Activated CD4-positive, alpha-beta T cell treated with anti-CD3 and anti-CD28 coated beads, Interleukin-2, amount 10 ng/mL, durations not matched to agents 24 days and 14 days (primary cell): ENCODE measurements around the gene NKX6-2. TPM values are rescaled to one million over a fixed set of nuclear protein-coding genes. Genes with fewer than 3 reads are reported as not detected.
"Not testable (repeated sequence)": the region's sequence is repeated elsewhere in the genome, so short reads cannot be mapped to it uniquely, and the experiment has no call there.

ENCODE experiments used
- DNase-seq: peaks from one replicate; pipeline ENCODE4 v3.0.0; 2022
- H3K27ac Mint-ChIP-seq: one replicate; pipeline ENCODE4 v1.8.0; 2022; ENCODE audit warnings: mild to moderate bottlenecking, mixed read lengths
- H3K27me3 Mint-ChIP-seq: one replicate; pipeline ENCODE4 v1.8.0; 2022; ENCODE audit warnings: mixed read lengths
- H3K36me3 Mint-ChIP-seq: one replicate; pipeline ENCODE4 v1.8.0; 2022; ENCODE audit warnings: low read depth, mild to moderate bottlenecking, mixed read lengths
- H3K4me1 Mint-ChIP-seq: one replicate; pipeline ENCODE4 v1.8.0; 2021; ENCODE audit warnings: mixed read lengths
- H3K4me3 Mint-ChIP-seq: one replicate; pipeline ENCODE4 v1.8.0; 2022; ENCODE audit warnings: mild to moderate bottlenecking, moderate library complexity, mixed read lengths
- H3K9me3 Mint-ChIP-seq: one replicate; pipeline ENCODE4 v1.8.0; 2021; ENCODE audit warnings: mixed read lengths
- intact Hi-C: fragments of 100-400 bp; cut with micrococcal nuclease; formaldehyde crosslinking; loops from one replicate; pipeline ENCODE4 v1.15.1; 2023
- total RNA-seq: library from RNA; stranded (reverse); gene quantifications from 2 replicates; pipeline ENCODE4 v1.2.3, GENCODE V29; 2022

The NKX6-2 gene
- total RNA-seq, 1 donor from 2014 or later, result not detected

DNA sequence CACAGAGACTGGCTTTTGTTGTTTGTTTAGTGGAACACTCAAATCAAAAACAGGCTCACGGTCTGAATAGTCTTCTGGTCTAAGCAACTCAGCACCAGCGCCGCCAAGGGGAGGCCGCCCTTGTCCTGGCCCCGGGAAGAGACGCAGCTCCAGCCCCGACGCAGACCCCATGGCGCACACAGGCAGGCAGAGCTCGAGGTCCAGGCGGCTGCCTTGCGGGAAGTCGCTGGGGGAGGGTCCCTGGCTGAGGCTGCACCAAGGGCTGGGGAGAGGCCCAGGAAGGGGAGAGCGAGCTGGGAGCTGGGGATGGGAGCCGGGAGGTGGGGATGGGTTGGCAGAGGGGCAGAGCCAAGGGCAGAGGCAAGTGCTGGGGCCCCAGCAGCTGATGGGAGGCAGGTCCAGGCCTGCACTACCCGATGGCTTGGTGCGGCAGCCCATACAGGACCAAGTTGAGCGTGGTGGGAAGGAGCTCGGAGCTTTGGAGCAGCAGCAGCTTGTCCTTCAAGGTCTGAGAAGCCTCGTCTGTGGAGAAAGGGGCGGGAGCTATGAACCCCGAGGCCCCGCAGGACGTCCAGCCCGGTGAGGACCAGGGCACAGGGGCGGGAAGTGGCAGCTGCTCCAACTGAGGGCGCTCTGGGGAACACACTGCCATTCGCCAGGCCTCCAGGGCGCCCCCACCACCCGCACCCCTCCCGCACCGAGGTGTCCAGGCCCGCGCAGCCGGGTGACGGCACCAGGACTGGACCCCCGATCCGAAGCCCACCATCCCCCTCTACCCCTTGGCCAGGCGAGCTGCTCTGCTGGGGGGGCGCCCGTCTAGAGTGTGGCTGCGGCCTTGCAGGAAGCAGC lies 22.7 kb upstream of the NKX6-2 start:
- Mint-ChIP-seq H3K27me3 (no peaks in the 10 kb centered on the region), H3K27ac (no peak overlapping the region), H3K9me3 (no peaks in the 10 kb centered on the region), H3K4me1 (no peaks in the 10 kb centered on the region), H3K36me3 (no peaks in the 10 kb centered on the region), H3K4me3 (no peak overlapping the region)
- intact Hi-C loops, result no loop called here
- DNase-seq, result peak; percentile 51

DNA sequence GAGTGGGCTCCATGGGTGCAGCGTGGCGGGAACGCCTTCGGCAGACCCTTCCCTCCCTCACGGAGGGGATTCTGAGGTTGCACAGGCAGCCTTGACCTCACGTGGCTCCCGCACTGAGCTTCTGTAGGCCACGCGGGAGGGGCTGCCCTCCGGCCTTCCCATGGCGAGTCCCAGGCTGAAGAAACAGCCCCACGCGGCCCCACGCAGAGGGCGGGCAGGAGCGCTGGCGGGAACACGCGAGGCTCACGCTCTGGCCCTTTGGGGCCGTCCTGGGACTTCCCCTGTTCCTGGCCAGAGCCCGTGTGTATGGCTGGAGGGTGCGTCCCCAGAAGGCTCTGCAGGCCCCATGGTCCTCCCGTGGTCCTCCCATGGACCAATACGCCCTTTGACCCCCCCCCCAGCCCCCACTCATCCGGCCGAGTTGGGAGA lies 21.7 kb upstream of the NKX6-2 start:
- Mint-ChIP-seq H3K4me1 (no peaks in the 10 kb centered on the region), H3K4me3 (no peak overlapping the region), H3K27ac (no peak overlapping the region), H3K27me3 (no peaks in the 10 kb centered on the region), H3K36me3 (no peaks in the 10 kb centered on the region), H3K9me3 (no peaks in the 10 kb centered on the region)
- intact Hi-C loops, result no loop called here
- no peak for DNase-seq

DNA sequence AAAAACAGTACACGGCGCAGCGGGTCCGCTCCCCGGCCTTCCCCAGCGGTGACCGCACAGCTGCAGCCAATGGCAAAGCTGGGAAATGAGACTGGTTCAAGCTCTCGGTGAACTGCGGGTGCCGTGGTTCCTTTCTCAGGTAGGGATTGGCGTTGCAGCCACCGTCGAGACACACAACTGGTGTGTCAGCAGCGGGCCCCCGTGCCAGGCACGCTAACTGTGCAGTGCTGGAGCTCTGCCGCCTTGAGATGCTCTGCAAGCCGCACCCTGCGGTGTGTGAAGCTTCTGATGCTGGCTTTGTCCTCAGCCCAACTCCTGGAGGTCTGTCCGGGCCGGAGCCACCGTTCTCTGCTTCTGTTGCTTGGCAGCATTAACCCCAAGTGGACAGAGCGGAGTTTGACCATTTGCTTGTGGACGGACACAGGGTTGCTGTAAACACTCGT lies 20.6 kb upstream of the NKX6-2 start:
- H3K27ac Mint-ChIP-seq, result no peak overlapping the region
- intact Hi-C loops, result no loop called here
- no peak overlapping the region for H3K4me3 Mint-ChIP-seq
- H3K9me3 Mint-ChIP-seq, result no peaks in the 10 kb centered on the region
- H3K27me3 Mint-ChIP-seq, result no peaks in the 10 kb centered on the region
- no peaks in the 10 kb centered on the region for H3K4me1 Mint-ChIP-seq
- no peaks in the 10 kb centered on the region for H3K36me3 Mint-ChIP-seq
- DNase-seq, result no peak

DNA sequence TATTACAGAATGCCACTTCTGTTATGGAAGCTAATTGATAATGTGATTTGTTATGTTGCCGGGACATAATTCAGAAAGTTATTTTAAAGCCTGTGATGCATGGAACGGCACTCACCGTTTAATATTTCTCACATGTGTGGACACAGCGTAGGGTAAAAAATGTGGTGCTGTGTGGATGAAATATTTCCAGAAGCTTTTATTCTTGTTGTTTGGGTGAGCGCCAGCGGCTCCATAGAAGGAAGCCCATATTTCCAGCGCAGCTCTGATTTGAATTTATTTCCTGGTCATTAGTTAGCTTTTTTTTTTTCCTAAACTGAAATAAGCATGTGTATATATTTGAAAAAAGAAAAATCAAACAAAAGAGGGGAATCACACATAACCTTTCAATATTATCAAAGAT lies 20.2 kb upstream of the NKX6-2 start:
- DNase-seq, result no peak
- no peaks in the 10 kb centered on the region for H3K9me3 Mint-ChIP-seq
- no peaks in the 10 kb centered on the region for H3K4me1 Mint-ChIP-seq
- no peak overlapping the region for H3K27ac Mint-ChIP-seq
- no peak overlapping the region for H3K4me3 Mint-ChIP-seq
- intact Hi-C loops, result no loop called here
- no peaks in the 10 kb centered on the region for H3K36me3 Mint-ChIP-seq
- H3K27me3 Mint-ChIP-seq, result no peaks in the 10 kb centered on the region

DNA sequence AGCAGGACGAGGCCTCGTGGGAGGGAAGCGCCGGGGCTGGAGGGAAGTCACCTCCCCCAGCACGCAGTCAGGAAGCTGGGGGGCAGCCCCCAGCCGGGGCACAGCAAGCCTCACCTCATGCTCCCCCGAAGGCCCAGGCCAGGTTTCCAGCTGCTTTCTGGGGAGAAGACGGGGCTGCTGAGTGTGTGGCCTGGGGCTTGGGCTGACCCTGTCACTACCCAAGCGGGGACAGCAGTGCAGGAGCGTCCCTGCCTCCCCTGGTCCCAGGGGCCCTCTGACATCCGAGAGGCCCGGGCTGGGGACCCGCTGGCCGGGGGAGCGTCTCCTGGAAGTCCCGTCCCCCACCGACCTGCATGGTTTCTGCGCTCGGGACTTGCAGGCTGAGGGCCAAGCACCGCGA lies 19.7 kb upstream of the NKX6-2 start:
- DNase-seq, result no peak
- intact Hi-C loops, result no loop called here
- H3K9me3 Mint-ChIP-seq, result no peaks in the 10 kb centered on the region
- H3K4me3 Mint-ChIP-seq, result no peak overlapping the region
- H3K4me1 Mint-ChIP-seq, result no peaks in the 10 kb centered on the region
- no peaks in the 10 kb centered on the region for H3K27me3 Mint-ChIP-seq
- no peak overlapping the region for H3K27ac Mint-ChIP-seq
- H3K36me3 Mint-ChIP-seq, result no peaks in the 10 kb centered on the region

DNA sequence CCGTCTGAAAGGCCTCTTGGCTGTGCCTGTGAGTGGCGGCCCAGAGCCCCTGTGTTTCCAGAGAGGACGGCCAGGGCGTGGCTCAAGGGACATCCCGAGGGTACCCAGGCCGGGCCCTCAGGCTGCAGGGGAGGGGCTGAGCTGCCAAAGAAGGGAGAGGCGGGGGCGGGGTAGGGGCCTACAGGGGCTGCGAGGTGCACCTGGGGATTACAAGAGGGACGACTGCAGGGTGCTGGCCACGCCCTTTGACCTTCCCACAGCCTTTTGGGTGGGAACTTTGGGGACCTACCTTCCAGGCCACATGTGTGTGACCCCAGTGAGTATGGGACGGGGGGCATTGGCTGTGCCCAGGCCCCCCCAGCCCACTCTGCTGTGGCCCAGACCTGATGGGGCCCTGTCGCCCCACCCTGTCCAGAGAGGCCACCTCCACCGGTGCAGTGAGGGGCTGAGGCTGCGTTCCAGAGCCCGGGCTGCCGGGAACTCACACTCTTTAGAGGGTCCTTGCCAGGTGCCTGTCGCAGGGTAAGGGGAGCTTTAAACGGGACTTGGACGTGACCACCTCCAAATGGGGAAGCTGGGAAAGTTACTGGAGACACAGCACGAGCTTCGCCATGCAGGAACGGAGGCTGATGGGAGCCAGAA lies 19.0 kb upstream of the NKX6-2 start:
- Mint-ChIP-seq H3K4me3 (no peak overlapping the region), H3K9me3 (no peaks in the 10 kb centered on the region), H3K4me1 (no peaks in the 10 kb centered on the region), H3K27ac (no peak overlapping the region), H3K27me3 (no peaks in the 10 kb centered on the region), H3K36me3 (no peaks in the 10 kb centered on the region)
- no peak for DNase-seq
- intact Hi-C loops, result no loop called here

DNA sequence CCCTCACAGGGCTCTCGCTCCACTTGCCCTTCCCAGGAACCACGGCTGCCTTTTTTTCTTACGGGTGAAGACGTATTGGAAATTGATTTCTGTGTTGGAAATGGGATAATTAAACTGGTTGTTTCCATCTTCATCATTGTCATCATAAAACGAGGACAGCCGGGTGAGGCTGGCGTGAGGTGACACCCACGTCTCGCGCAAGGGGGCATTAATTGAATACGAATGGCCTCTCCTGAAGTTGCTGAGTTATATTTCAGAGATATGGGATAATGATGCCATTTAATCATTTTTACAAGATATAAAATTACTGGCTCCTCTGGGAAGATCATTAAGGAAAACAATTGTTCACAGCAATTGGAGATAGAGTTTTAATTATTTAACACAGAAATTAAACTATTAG lies 18.3 kb upstream of the NKX6-2 start:
- no peak overlapping the region for H3K4me3 Mint-ChIP-seq
- no peaks in the 10 kb centered on the region for H3K9me3 Mint-ChIP-seq
- no peaks in the 10 kb centered on the region for H3K36me3 Mint-ChIP-seq
- H3K27ac Mint-ChIP-seq, result no peak overlapping the region
- DNase-seq, result no peak
- H3K27me3 Mint-ChIP-seq, result no peaks in the 10 kb centered on the region
- intact Hi-C loops, result no loop called here
- no peaks in the 10 kb centered on the region for H3K4me1 Mint-ChIP-seq

DNA sequence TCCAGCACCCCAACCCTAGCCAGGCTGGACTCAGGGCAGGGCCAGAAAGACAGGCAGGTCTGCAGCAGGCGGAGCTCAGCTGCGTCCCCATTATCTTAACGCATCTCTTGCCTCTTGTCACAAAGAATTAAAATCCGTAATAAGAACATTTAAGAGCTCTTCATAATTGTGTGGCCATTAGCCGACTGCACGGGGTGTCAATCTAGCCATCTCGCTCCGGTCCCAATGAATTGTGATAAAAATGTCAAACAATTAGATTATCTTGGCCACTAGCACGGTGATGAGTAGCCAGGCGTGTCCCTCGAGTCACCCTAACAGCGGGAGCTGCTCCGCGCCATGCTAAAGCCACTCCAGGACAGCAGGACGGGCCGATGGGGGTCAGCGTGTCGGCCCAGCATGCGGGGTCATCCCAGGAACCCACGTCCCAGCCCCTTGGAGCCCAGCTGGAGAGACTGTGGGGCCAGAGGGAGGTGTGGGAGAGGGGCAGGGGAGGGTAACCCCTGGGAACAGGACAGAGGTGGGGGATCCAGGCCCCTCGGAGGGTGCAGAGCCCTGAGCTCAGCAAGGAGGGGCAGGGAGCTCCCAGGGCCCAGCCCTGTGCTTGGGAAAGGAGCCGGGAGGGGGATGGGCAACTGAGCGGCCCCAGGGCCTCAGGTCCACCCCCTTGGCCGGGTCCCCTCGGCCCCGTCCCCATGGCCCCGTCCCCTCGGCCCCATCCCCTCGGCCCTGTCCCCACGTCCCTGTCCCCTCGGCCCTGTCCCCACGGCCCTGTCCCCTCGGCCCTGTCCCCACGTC lies 17.7 kb upstream of the NKX6-2 start:
- H3K36me3 Mint-ChIP-seq, result no peaks in the 10 kb centered on the region
- no peaks in the 10 kb centered on the region for H3K9me3 Mint-ChIP-seq
- H3K27me3 Mint-ChIP-seq, result no peaks in the 10 kb centered on the region
- no peaks in the 10 kb centered on the region for H3K4me1 Mint-ChIP-seq
- no peak overlapping the region for H3K4me3 Mint-ChIP-seq
- intact Hi-C loops, result no loop called here
- DNase-seq, result no peak
- H3K27ac Mint-ChIP-seq, result no peak overlapping the region

DNA sequence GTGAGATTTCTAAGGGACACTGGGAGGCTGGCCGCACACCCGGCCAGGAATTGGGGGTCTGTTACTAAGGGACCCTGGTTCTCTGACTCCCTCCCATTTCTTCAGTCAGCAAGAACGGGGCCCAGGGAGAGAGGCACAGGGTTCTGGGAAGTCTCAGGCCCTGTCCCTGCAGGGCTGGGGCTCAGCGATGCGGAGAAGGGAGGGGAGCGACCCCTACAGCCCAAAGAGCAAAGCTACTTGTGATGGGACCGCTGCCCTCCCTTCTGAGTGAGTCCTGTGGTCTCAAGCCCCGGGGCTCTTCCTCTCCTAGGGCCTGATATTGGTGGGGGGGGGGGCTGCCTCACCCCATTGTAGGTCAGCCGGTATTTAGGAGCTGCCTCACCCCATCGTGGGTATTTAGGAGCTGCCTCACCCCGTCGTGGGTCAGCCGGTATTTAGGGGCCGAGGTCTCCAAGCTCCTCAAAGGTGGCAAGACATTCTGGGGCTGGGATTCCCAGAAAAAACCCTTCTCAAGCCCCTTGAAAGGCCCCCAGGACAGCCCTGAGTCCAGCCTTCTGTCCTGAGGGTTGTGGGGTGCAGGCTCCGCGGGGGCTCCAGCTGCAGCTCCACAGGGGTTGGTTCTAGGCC lies 16.9 kb upstream of the NKX6-2 start:
- intact Hi-C loops, result no loop called here
- no peak for DNase-seq
- H3K36me3 Mint-ChIP-seq, result no peaks in the 10 kb centered on the region
- H3K9me3 Mint-ChIP-seq, result no peaks in the 10 kb centered on the region
- H3K27ac Mint-ChIP-seq, result no peak overlapping the region
- H3K27me3 Mint-ChIP-seq, result no peaks in the 10 kb centered on the region
- no peaks in the 10 kb centered on the region for H3K4me1 Mint-ChIP-seq
- H3K4me3 Mint-ChIP-seq, result no peak overlapping the region

DNA sequence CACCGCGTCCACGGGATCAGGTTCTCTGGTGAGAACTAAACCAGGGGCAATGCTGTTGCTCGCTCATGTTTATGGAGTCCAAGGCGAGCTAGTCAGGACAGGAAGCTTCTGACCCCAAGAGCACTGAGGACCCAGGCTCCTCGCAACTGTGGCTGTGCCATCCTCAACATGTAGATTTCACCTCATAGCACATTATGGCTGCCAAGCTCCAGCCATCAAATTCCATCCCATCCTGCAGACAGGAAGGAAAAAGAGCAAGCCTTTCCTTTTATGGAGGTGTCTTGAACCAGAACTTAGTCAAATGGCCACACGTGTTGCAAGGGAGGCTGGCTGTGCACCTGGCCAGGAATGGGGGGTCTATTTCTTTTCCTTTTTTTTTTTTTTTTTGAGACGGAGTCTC lies 16.1 kb upstream of the NKX6-2 start:
- no peaks in the 10 kb centered on the region for H3K36me3 Mint-ChIP-seq
- intact Hi-C loops, result no loop called here
- H3K27ac Mint-ChIP-seq, result no peak overlapping the region
- H3K27me3 Mint-ChIP-seq, result no peaks in the 10 kb centered on the region
- H3K4me3 Mint-ChIP-seq, result no peak overlapping the region
- H3K9me3 Mint-ChIP-seq, result no peaks in the 10 kb centered on the region
- no peak for DNase-seq
- no peaks in the 10 kb centered on the region for H3K4me1 Mint-ChIP-seq

DNA sequence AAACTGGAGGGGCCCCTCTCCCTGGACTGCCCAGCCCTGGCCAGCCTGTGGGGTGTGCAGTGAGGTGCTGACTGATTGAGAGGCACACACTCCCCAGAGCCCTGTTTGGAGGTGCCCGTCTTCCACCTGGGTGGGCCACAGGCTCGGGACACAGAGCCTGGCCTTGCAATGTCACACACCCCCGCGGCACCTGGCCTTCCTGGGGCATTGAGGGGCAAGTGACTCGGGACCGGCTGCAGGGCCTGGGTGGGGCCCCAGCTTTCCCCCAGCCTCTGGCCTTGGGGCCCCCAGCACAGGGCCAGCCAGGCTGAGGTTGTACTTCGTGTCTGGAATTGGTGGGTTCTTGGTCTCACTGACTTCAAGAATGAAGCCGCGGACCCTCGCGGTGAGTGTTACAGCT lies 13.9 kb upstream of the NKX6-2 start:
- no peak for DNase-seq
- Mint-ChIP-seq H3K27me3 (no peaks in the 10 kb centered on the region), H3K4me1 (no peaks in the 10 kb centered on the region), H3K9me3 (no peaks in the 10 kb centered on the region), H3K36me3 (no peaks in the 10 kb centered on the region), H3K4me3 (no peak overlapping the region), H3K27ac (no peak overlapping the region)
- intact Hi-C loops, result no loop called here

DNA sequence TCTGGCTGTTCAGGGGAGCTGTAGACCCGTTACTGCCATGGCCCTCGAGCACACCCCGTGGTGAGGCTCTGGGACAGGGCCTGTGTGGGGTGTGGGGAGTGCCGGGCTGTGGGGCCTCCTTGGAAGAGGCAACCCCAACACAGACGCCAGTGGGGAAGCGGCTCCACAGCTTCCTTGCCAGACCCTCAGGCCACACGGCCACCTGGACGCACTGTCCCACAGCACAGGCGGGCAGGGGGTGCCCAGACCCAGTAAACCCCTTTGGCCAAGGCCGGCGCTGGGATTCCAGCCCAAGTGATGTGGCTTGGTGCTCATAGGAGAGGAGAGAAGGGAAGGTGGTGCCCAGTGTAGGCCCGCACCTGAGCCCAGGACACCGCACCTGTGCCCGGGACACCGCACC lies 12.9 kb upstream of the NKX6-2 start:
- no peak overlapping the region for H3K27ac Mint-ChIP-seq
- H3K4me1 Mint-ChIP-seq, result no peaks in the 10 kb centered on the region
- intact Hi-C loops, result no loop called here

DNA sequence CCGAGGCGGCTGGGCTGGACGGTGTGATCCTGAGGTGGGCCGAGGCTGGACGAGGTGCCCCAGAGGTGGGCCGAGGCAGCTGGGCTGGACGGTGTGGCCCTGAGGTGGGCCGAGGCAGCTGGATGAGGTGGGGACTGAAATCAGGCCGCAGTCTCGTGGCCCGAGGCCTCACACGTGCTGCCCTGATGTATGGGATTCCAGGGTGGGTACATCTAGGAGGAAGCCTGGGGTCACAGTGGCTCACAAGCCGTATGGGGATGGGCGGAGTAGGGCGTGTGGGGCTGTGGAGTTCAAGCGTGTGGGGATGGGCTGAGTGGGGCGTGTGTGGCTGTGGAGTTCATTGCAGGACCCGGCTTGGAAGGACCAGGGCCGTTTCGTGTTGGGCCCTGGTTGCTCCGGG lies 12.5 kb upstream of the NKX6-2 start:
- Mint-ChIP-seq H3K27ac (no peak overlapping the region), H3K4me1 (no peaks in the 10 kb centered on the region), H3K36me3 (no peaks in the 10 kb centered on the region), H3K9me3 (no peaks in the 10 kb centered on the region), H3K4me3 (no peak overlapping the region), H3K27me3 (no peaks in the 10 kb centered on the region)
- intact Hi-C loops, result no loop called here
- DNase-seq, result no peak

More for the DNA sequence above, 12.9 kb upstream of the NKX6-2 start:
- Mint-ChIP-seq H3K9me3 (no peaks in the 10 kb centered on the region), H3K36me3 (no peaks in the 10 kb centered on the region), H3K27me3 (no peaks in the 10 kb centered on the region), H3K4me3 (no peak overlapping the region)
- DNase-seq, result no peak

DNA sequence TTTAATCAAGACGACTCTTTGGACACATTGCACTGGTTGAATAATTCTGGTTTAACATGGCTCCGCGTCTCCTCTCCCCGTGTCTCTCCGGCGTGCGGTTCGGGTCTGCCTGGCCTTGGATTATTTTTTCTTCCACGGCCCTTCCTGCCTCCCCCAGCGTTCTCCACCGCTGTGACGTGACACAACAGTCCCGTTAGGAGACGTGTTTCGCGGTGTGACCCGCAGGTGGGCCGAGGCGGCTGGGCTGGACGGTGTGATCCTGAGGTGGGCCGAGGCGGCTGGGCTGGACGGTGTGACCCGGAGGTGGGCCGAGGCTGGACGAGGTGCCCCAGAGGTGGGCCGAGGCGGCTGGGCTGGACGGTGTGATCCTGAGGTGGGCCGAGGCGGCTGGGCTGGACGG lies 12.0 kb upstream of the NKX6-2 start:
- intact Hi-C loops, H3K4me3 Mint-ChIP-seq, DNase-seq, H3K9me3 Mint-ChIP-seq, H3K27me3 Mint-ChIP-seq, H3K36me3 Mint-ChIP-seq, H3K27ac Mint-ChIP-seq, H3K4me1 Mint-ChIP-seq: not testable (repeated sequence)
